A673 (cell line): ENCODE results near the gene STAB1. TPM values are rescaled to one million over a fixed set of nuclear protein-coding genes. Genes with fewer than 3 reads are reported as not detected.
A peak's percentile ranks its signal among the peaks of the same experiment; 100 is the strongest.

Source experiments
- BruUV-seq: library from RNA; stranded (reverse); fragments of 400-500 nt; replicated peaks from 2 replicates; lab custom pipeline; 2021; lab: Mats Ljungman, UMichigan
- CTCF ChIA-PET: fragments of 300-600 bp; sonication (Branson Sonifier 250); formaldehyde crosslinking; loops from one replicate; lab custom pipeline; 2022; ENCODE audit warnings: antibody characterized with exemption; lab: Charles Lee
- POLR2A ChIA-PET: fragments of 300-600 bp; sonication (Branson Sonifier 250); formaldehyde crosslinking; loops from one replicate; lab custom pipeline; 2022; ENCODE audit warnings: antibody characterized with exemption; ENCODE audit not compliant: low non-redundant PET; lab: Charles Lee
- DNase-seq: peaks from one replicate; pipeline ENCODE4 v3.0.0-alpha.2; 2015; ENCODE audit warnings: low spot score
- H3K27ac ChIP-seq: fragments of 200-600 bp; sonication (generic); 2 replicates; pipeline ENCODE4 v1.5.1; 2016; ENCODE audit warnings: mixed run types, low read depth, mild to moderate bottlenecking, mixed read lengths, antibody characterized with exemption, low read length; ENCODE audit not compliant: poor library complexity, severe bottlenecking
- H3K27me3 ChIP-seq: fragments of 200-600 bp; sonication (generic); replicated peaks from 2 replicates; pipeline ENCODE4 v1.6.1; 2017; ENCODE audit warnings: mixed run types, low read depth, mild to moderate bottlenecking, mixed read lengths, antibody characterized with exemption, low read length; ENCODE audit not compliant: insufficient read depth, poor library complexity
- H3K36me3 ChIP-seq: fragments of 200-600 bp; sonication (generic); 2 replicates; pipeline ENCODE4 v1.6.1; 2016; ENCODE audit warnings: mixed run types, mild to moderate bottlenecking, mixed read lengths, antibody characterized with exemption, low read length; ENCODE audit not compliant: insufficient read depth, poor library complexity, severe bottlenecking
- H3K4me1 ChIP-seq: fragments of 200-600 bp; sonication (generic); 2 replicates; pipeline ENCODE4 v1.6.1; 2017; ENCODE audit warnings: mixed run types, mild to moderate bottlenecking, mixed read lengths, antibody characterized with exemption, low read length; ENCODE audit not compliant: insufficient read depth, poor library complexity, severe bottlenecking
- H3K4me3 ChIP-seq: fragments of 200-600 bp; sonication (generic); 2 replicates; pipeline ENCODE4 v1.5.1; 2016; ENCODE audit warnings: low read depth, mixed run types, mild to moderate bottlenecking, mixed read lengths, low read length; ENCODE audit not compliant: poor library complexity, severe bottlenecking
- H3K9me3 ChIP-seq: fragments of 200-600 bp; sonication (generic); 2 replicates; pipeline ENCODE4 v1.6.1; 2016; ENCODE audit warnings: mixed run types, low read depth, mild to moderate bottlenecking, mixed read lengths, antibody characterized with exemption, low read length; ENCODE audit not compliant: poor library complexity, severe bottlenecking
- EZH2 ChIP-seq: fragments of 200-600 bp; sonication (generic); IDR thresholded peaks from 2 replicates; pipeline ENCODE4 v1.6.1; 2017; ENCODE audit warnings: borderline replicate concordance, low read depth, mild to moderate bottlenecking, mixed read lengths, antibody characterized with exemption, low read length; ENCODE audit not compliant: poor library complexity, severe bottlenecking
- intact Hi-C: fragments of 100-400 bp; cut with micrococcal nuclease; formaldehyde crosslinking; loops from one replicate; pipeline ENCODE4 v1.10.0; 2022; ENCODE audit not compliant: unreplicated experiment
- total RNA-seq: library from RNA; stranded (reverse); gene quantifications from 2 replicates; pipeline ENCODE4 v1.2.3, GENCODE V29; 2021
- TF ChIP-seq, protein P1 (sequence below): fragments of 300-800, 200-600 bp; sonication (generic); conservative IDR thresholded peaks from 2 replicates; pipeline ENCODE4 v1.5.1; 2017; ENCODE audit warnings: low read depth, mild to moderate bottlenecking, antibody characterized with exemption, low read length, moderate library complexity, mixed read lengths

STAB1 gene
- total RNA-seq, 1 experiment from 2014 or later: 0.41 TPM

DNA sequence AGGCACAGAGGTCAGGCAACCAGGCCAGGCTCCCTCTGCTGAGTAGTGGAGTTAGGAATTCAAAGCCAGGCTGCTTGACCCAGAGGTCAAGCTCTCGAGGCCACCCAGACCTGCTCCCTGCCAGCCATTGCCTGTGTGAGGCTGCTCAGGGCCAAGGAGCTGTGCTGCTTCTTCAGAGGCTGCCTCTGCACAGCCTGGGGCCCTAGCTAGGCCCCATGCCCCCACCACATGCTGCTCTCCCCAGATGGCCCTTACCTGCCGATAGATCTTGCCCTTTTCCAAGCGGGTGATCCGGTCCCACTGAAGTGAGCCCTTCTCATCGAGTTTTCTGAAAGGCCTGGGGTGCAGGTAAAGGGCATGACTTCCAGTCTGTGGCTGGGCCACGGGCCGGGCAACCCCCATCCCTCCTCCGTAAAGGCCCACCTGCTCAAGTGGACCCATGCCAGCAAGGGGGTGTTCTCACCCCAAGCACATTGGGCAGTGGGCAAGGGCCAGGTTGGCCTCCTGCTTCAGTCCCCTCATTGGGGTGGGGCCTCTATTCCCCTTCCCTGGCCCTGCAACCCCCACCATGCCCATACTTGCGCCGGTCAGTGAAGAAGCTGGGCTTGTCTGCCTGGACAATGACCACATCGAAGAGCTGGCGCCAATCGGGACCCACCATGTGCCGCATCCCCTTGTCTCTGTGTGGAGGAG, 32.0 kb downstream of the STAB1 start:
- Histone ChIP-seq H3K9me3 (no peaks in the 10 kb centered on the region), H3K27me3 (no peaks in the 10 kb centered on the region), H3K4me1 (peaks cover 5% of the 10 kb centered on the region), H3K27ac (no peak overlapping the region), H3K36me3 (peaks cover 9% of the 10 kb centered on the region), H3K4me3 (no peak overlapping the region)
- ChIA-PET CTCF (no interaction called here), POLR2A (no interaction called here)
- intact Hi-C loops: no loop called here
- DNase-seq: no peak
- TF ChIP-seq, protein P1, sequence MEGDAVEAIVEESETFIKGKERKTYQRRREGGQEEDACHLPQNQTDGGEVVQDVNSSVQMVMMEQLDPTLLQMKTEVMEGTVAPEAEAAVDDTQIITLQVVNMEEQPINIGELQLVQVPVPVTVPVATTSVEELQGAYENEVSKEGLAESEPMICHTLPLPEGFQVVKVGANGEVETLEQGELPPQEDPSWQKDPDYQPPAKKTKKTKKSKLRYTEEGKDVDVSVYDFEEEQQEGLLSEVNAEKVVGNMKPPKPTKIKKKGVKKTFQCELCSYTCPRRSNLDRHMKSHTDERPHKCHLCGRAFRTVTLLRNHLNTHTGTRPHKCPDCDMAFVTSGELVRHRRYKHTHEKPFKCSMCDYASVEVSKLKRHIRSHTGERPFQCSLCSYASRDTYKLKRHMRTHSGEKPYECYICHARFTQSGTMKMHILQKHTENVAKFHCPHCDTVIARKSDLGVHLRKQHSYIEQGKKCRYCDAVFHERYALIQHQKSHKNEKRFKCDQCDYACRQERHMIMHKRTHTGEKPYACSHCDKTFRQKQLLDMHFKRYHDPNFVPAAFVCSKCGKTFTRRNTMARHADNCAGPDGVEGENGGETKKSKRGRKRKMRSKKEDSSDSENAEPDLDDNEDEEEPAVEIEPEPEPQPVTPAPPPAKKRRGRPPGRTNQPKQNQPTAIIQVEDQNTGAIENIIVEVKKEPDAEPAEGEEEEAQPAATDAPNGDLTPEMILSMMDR: no peak
- TF ChIP-seq EZH2: no peak
- BruUV-seq: no TSS peak

DNA sequence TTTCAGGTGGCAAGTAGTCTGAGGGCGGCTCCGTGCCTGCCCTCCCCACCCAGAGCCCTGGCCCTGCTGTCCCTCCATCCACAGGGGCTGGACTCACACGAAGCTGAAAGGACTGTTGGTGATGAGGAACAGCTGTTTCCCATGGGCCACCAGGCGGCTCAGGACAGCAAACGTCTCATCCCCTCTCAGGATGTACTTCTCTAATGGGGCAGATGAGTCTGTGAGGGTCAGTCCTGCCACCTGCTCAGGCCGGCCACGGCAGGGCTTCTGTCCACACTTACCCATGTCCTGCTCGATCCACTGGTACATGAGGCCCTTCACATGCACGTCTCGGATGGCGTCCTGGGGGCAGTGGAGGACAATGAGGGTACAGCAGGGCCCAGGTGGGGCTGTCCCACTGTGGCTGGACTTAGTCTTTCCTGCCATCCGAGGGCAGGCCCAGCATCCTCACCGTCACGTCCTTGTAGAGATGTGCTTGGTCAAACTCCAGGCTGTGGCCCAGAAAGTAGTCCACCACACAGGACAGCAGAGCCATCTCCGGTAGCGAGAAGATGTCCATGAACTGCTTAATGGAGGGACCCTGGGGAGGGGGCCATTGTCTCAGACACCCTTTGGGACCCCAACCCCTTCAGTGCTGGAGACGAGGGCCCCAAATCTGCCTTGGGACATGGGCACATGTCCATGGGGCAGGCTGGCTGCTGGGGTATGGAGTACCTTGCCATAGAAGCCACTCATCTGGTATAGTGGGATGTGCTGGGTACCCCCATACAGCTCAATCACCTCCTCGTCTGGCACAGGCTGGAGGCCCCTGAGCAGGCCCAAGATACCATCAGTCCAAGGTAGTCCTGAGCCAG, 32.8 kb downstream of the STAB1 start:
- no peaks in the 10 kb centered on the region for H3K9me3 ChIP-seq
- DNase-seq: no peak
- POLR2A ChIA-PET: no interaction called here
- H3K36me3 ChIP-seq: peaks cover 9% of the 10 kb centered on the region
- CTCF ChIA-PET: no interaction called here
- TF ChIP-seq, protein P1: no peak
- TF ChIP-seq EZH2: no peak
- no peak overlapping the region for H3K27ac ChIP-seq
- no peak overlapping the region for H3K4me3 ChIP-seq
- intact Hi-C loops: no loop called here
- peaks cover 5% of the 10 kb centered on the region for H3K4me1 ChIP-seq
- no peaks in the 10 kb centered on the region for H3K27me3 ChIP-seq
- BruUV-seq: TSS peak; percentile 11

- intact Hi-C loops: no loop called here
- H3K27ac ChIP-seq: no peak overlapping the region
- no peaks in the 10 kb centered on the region for H3K27me3 ChIP-seq
- H3K36me3 ChIP-seq: peaks cover 9% of the 10 kb centered on the region
- ChIA-PET CTCF (no interaction called here), POLR2A (no interaction called here)
- no peak overlapping the region for H3K4me3 ChIP-seq
- no peak for DNase-seq
- peaks cover 5% of the 10 kb centered on the region for H3K4me1 ChIP-seq
- TF ChIP-seq, protein P1: no peak
- TF ChIP-seq EZH2: no peak
- no peaks in the 10 kb centered on the region for H3K9me3 ChIP-seq
- BruUV-seq: no TSS peak
Measured at GRCh38 chr3:52528586-52529375, 33.6 kb downstream of the STAB1 start.
